ENCODE measurements around the gene DHX15.

The DHX15 gene

DNA sequence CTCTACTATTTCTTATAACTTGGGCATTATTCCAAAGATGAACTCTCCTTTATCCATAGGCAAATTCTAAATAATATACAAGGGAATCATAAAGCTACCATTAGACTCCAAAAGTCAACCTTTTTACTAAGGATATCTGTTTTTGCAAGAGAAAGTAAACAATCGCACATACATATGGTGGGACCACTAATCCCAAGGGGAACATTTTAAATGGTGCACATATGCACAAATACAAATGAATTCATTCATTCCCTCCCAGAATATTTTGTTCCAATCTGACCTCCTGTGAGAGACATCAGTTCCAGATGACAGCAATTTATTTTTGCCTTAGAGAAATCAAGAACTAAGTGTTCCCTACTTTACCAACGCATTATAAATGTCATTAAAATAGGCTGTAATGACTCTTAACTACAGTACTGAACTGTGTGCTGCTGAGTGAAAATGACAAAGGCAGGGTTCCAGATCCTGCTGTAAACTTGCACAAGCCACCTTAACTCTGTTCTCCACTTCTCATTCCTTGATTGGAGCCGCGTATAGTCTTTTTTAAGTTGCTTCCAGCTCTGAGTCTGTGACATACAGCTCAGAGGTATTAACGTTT is 2.0 kb downstream of the DHX15 start:
- DNase-seq, result no peak

DNA sequence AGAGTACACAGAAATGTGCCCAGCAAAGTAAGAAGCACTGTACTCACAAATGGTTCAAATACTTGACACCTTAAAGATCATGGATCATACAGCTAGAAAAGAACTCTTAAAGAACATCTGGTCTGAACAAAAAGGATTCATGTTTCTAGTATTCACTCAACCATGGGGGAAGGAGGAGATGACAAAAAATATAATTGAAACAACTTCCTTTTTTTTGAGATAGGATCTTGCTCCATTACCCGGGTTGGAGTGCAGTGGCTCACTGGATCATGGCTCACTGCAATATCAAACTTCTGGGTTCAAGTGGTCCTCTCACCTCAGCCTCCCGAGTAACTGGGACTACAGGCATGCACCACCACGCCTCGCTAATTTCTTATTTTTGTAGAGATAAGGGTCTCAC is 6.0 kb downstream of the DHX15 start:
- no peak for DNase-seq

GRCh38 chr4:24576276-24576675 is 8.1 kb downstream of the DHX15 start:
- no peak for DNase-seq

- no peak for DNase-seq
These were observed 10.1 kb downstream of the DHX15 start for GRCh38 chr4:24574236-24574635.

DNA sequence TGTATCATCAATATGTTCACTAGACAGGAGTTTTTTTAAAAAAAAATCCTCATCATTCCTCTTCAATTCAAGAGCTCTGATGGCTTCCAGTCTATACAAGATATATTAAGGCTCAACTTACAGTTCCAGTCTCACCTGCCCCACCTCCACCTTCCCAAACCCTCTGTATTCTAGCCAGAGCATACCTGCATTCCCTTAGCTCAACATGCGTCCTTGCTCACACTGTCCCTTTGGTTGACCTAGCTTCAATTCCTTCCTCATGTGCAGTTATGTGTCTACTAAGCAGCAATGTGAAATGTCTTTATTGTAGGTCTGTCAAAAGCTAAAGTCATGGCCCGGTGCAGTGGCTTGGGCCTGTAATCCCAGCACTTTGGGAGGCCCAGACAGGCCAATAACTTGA is 10.8 kb downstream of the DHX15 start:
- no peak for DNase-seq

DNA sequence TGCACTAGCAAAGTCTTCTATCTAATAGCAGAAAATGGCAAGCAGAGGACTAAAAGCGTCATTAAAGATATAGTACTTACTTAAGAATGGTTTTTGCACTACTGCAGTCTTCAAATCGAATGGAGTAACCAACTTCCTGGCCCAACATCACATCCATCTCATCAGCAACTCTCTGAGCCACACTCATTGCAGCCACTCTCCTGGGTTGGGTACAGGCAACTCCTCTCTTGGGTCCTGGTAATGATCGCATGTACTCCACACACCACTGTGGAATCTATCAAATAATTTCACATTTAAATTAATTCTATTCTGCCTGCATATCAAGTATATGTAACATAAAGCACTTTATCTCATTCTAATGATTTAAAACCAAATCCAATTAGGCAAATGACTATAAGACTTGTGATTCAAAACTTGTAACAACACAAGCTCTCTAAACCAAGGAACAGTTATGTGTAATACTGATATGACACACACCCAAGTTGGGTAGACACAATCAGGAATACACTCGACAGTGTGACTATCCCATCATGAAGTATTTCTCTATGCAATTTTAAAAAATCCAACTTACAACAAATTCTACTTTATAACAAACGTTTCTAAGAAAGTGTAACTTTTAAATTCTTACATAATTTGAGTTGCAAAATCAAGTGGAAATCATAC is 13.6 kb downstream of the DHX15 start:
- DNase-seq, result no peak

- no peak for DNase-seq
These were observed 14.2 kb downstream of the DHX15 start for GRCh38 chr4:24570172-24570571.

- DNase-seq, result no peak
These were observed 14.7 kb downstream of the DHX15 start for GRCh38 chr4:24569662-24570061.

- no peak for DNase-seq
These were observed 15.9 kb downstream of the DHX15 start for GRCh38 chr4:24568425-24568824.

DNA sequence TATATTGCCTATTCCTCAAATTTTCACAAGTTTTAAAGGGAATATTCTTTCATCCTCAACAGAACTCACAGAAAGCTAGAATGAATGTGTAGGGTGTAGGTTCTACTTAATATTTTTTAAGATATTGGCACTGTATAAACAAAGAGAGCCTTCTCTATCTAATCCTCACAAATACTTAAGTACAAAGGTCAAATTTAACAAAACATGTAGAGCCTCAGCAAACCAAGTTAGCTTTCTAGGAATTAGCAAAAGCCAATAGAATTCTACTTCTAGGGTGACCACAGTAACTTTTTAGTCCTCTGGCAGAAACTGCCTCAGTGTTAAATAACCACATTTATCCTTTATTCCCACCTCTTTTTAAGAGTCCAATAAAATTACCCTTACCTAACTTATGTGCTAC is 19.3 kb downstream of the DHX15 start:
- DNase-seq, result no peak

- no peak for DNase-seq
These were observed 19.9 kb downstream of the DHX15 start for GRCh38 chr4:24564488-24564887.

- no peak for DNase-seq
These were observed 22.8 kb downstream of the DHX15 start for GRCh38 chr4:24561438-24562139.

DNA sequence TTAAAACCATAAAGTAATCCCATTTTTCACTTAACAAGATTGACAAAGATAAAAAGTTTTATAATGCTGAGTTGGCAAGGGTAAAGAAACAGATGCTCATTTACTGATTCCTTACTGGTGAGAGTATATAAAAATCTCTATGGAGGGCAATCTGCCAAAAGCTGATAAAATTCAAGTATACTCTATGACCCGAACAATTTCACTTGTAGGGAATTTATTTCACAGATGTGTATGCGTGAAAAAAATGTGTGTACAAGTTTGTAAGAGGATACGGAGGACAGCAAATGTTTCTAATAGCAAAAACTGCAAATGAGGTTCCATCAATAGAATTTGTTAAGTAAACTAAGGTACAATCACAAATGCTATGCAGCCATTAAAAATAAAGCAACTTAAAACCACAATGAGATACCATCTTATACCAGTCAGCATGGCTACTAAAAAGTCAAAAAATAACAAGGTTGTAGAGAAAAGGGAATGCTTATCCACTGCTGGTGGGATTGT is 23.4 kb downstream of the DHX15 start:
- DNase-seq, result peak; percentile 55

DNA sequence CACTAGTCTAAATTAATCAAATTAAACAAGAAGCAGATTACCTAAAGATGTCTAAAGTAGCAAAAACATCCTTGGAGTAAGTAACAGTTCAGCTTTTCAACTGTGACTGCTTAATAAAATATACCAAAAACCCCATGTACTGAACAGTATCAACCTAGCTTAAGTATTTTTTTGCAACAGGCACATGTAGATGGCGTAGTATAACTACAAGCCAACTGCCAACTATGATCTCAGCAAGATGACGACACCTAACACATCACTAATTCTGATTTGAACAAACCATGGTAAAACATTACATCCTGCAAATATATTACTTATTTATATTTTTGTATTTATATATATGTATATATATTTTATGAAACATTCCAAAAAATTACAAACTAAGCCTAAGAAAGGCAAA is 24.5 kb downstream of the DHX15 start:
- no peak for DNase-seq

DNA sequence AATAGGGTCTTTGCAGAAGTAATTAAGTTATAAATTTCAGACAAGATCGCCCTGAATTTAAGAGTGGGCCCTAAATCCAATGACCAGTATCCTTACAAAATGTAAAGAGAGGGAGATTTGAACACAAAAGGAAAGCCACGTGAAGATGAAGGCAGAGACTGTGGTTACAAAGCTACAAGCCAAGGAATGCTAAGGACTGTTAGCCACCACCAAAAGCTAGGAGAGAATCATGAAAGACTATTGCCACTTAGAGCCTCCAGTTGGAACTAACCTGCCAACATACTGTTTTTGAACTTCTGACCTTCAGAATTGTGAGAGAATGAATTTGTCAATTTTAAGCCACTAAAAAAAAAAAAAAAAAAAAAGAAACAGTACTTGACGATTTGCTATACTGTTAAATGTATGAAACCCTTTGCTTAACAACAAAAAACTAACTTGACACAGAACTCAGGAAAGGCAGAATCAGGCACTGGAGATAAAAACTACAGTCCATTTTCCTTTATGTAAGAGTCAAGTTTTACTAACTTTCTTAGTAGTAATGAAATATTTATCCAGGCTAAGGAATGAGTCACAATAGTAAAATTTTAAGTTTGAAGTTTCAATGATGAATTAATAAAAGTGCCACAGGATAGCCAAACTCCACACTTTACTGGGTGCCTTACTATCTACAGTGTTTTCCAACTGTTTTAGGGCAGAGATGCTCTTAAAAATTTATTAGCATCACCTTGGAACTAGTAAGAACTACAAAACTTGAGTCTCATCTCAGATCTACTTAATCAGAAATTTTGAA is 25.1 kb downstream of the DHX15 start:
- peak; percentile 48 for DNase-seq

GRCh38 chr4:24557026-24558025 is 27.0 kb downstream of the DHX15 start:
- peak; percentile 46 for DNase-seq

DNA sequence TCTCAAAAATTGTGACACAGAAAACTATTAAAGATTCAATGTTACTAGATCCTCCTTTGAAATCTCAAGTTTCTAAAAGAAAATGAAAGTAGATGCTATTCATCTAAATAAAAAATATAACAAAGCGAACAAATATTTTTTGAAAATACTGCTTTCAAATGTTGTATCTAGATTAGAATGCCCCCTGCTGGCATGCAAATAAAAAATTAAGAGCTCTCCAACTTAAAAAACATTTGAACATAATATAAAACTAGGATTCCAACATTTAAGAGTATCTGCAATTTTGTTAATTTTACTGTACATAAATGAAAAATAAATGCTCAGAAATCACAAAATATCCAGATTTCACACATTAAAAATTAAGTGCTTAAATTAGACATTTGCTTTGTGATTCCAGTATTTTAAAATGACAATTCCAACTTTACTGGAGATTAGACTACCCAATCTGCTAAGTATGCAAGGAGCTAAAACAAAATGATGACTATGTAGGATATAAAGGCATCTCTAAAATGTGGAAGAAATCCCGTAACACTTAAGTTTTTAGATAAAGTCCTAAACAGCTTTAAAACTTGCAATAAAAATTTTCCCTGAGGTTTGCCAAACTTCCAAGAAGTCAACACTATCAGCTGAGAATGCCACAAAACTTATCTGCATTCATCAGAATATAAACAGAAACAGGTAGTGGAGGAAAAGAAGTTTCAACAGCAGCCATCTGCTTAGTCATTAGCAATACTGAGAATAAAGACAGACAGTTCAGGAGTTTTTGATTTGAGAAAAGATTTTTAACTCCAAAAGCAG is 32.7 kb downstream of the DHX15 start:
- no peak for DNase-seq

- no peak for DNase-seq
These were observed 33.7 kb downstream of the DHX15 start for GRCh38 chr4:24550441-24551175.

- no peak for DNase-seq
These were observed 36.4 kb downstream of the DHX15 start for GRCh38 chr4:24547979-24548378.
